Transverse colon (tissue), 4 donors: ENCODE measurements around the gene MRPL32. TPM values are rescaled to one million over a fixed set of nuclear protein-coding genes. Genes with fewer than 3 reads are reported as not detected.
"Not testable (repeated sequence)": the region's sequence is repeated elsewhere in the genome, so short reads cannot be mapped to it uniquely, and the experiment has no call there.

Experiments used
- DNase-seq: peaks from one replicate; pipeline ENCODE4 v3.0.0-alpha.2; 2019
- H3K27ac ChIP-seq, 4 donors: fragments of 200-600 bp; sonication (generic); 2 replicates each; pipeline ENCODE4 v1.5.1; 2016 to 2018; ENCODE audit warnings: inconsistent platforms in 4 of 4
- H3K27me3 ChIP-seq: fragments of 200-600 bp; sonication (generic); 2 replicates; pipeline ENCODE4 v1.5.1; 2017; ENCODE audit warnings: inconsistent platforms
- H3K36me3 ChIP-seq, 4 donors: fragments of 200-600 bp; sonication (generic); 2 replicates each; pipeline ENCODE4 v1.5.1; 2017 to 2019; ENCODE audit warnings: inconsistent platforms in 4 of 4
- H3K4me1 ChIP-seq, 4 donors: fragments of 200-600 bp; sonication (generic); 2 replicates each; pipeline ENCODE4 v1.5.1; 2017 to 2020; ENCODE audit warnings: inconsistent platforms in 4 of 4
- H3K4me3 ChIP-seq, 4 donors: fragments of 200-600 bp; sonication (generic); 1 replicate in 1 of 4; 2 replicates in 3 of 4; pipeline versions ENCODE4 v1.5.1 to v1.6.1; 2017 to 2019; ENCODE audit warnings: inconsistent platforms in 4 of 4
- H3K9me3 ChIP-seq, 2 donors: fragments of 200-600 bp; sonication (generic); 2 replicates each; pipeline ENCODE4 v1.5.1; 2017 to 2019; ENCODE audit warnings: inconsistent platforms in 2 of 2
- CTCF ChIP-seq, 5 experiments: fragments of 200-600 bp in 3 of 5; fragments of 450-650 bp in 2 of 5; sonication (generic) in 3 of 5; IDR thresholded peaks; 1 replicate in 2 of 5; 2 replicates in 3 of 5; pipeline ENCODE4 v1.5.1; 2016 to 2017; ENCODE audit warnings: antibody characterized with exemption in 5 of 5, inconsistent platforms in 3 of 5, mild to moderate bottlenecking in 2 of 5, moderate library complexity in 1 of 5
- EP300 ChIP-seq: sonication (generic); formaldehyde crosslinking; IDR thresholded peaks from one replicate; pipeline ENCODE4 v1.6.1; 2017; ENCODE audit warnings: antibody characterized with exemption, low read depth
- POLR2A ChIP-seq: fragments of 450-650 bp; IDR thresholded peaks from one replicate; pipeline ENCODE4 v1.6.1; 2016; ENCODE audit warnings: antibody characterized with exemption, mild to moderate bottlenecking, moderate library complexity
- POLR2AphosphoS5 ChIP-seq, 3 donors: sonication (generic); formaldehyde crosslinking; IDR thresholded peaks; one replicate each; pipeline ENCODE4 v1.6.1; 2016; ENCODE audit warnings: antibody characterized with exemption in 3 of 3
- WGBS, 2 donors: methylation state at CpG; one replicate each; pipeline ENCODE4 v1.1.5; 2018; ENCODE audit warnings: low coverage in 1 of 2; 5-methylcytosine and 5-hydroxymethylcytosine counted together
- in situ Hi-C, 4 donors: fragments of 200-750 bp; cut with MboI; loops; one replicate each; pipeline versions ENCODE4 v1.15.0 to v1.15.1; 2017; ENCODE audit warnings: low sequenced_read_pairs in 3 of 4, low pct_ligation_motif_present in 1 of 4, low pct_unique_long_range_greater_than_20kb in 1 of 4
- intact Hi-C: fragments of 100-400 bp; cut with DNase I; formaldehyde crosslinking; loops from one replicate; pipeline ENCODE4 v1.15.1; 2023; ENCODE audit warnings: low total_unique reads
- total RNA-seq, 4 donors: library from RNA; depleted of rRNA; stranded (reverse); fragments of >200 nt; gene quantifications; one replicate each; pipeline ENCODE4 v1.1.0, GENCODE V29; 2016

The MRPL32 gene
- 10 to 100 TPM; 22.5 to 49.4 (median 36.4) TPM for total RNA-seq

DNA sequence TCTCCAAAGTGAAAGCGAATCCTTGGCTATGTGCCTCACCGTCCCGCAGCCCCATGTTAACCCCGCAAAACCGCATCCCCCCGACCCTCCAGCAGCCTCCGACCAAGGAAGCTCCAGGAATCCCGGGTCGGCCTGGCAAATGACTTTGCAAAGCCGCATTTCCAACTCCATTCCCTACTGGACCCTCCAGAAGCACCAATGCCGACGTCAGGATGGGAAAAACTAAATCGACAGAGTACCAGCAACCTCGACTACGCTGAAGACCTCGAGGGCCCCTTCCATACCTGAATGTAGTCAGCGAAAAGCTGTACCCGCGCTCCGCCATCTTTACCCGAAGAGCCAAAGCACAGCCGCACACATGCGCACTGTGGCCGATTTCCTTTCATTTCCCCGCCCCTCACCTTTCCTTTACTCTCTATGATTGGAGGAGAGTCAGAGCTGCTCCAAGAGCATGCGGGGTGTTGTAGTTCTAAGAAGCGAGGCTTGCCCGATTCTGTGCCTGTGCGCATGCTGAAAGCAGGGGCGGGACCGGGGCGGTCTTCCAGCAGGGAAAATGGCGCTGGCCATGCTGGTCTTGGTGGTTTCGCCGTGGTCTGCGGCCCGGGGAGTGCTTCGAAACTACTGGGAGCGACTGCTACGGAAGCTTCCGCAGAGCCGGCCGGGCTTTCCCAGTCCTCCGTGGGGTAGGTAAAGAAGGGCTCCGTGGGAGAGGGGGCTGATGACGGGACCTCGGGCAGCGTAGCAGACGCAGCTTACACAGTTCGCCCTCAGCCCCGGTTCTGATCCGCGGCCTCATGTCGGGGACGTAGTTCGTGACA lies at the start of gene MRPL32, which contains the start of gene PSMA2:
Gene MRPL32 (plus strand): TSS at position 543 of the 818 bp plus-strand sequence. CDS start 11 bp downstream, at position 554.
Gene PSMA2 (minus strand): TSS at position 341 of the 818 bp plus-strand sequence. CDS start 16 bp downstream, at position 325.
- WGBS, 2 donors = 0% methylated on average over 56 of the region's 56 CpGs; no CpG with 5 or more reads in 1 of the 2 donors
- Histone ChIP-seq H3K36me3 (peaks cover 0 to 17% (median 8%) of the 10 kb centered on the region in 4 donors), H3K4me3 (peak within 1 kb of the TSS; percentile 72 to 91 (median 88)), H3K27me3 (no peaks in the 10 kb centered on the region), H3K27ac (peak within 1 kb of the TSS; percentile 83 to 91 (median 90)), H3K9me3 (no peaks in the 10 kb centered on the region), H3K4me1 (peaks cover 21 to 55% (median 31%) of the 10 kb centered on the region in 4 donors)
- intact Hi-C loops (no loop called here), in situ Hi-C loops (loop anchor here (10.0 to 25.0 kb wide), 5 partner anchors 323 to 930 kb away; partner anchors contain the start of gene MRPS24 (in 1 of the 4))
- TF ChIP-seq EP300 (no peak), POLR2AphosphoS5 (IDR thresholded peaks at IDR 0.05) (peak; percentile 63 to 82 (median 79)), POLR2A (peak; percentile 66)
- peak; percentile 95 for DNase-seq

DNA sequence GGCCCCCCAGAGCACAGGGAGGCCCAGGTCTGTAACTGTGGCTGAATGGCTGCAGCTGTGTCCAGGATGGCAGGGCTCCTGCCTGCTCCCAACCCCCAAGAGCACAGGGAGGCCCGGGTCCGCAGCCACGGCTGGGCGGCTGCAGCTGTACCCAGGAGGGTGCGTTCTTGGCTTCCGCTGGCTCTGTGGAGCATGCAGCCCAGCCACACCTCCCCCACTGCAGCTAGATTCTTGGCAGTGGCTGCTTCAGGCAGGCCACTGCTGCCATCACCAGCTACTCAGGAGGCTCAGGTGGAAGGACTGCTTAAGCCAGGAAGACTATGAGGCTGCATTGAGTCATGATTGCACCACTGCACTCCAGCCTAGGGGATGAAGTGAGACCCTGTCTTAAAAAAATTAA lies 48.2 kb upstream of the MRPL32 start:
- H3K9me3 ChIP-seq = no peaks in the 10 kb centered on the region
- TF ChIP-seq POLR2AphosphoS5 (IDR thresholded peaks at IDR 0.05) (no peak), POLR2A (no peak), CTCF (IDR thresholded peaks at IDR 0.05) (no peak), EP300 (no peak)
- in situ Hi-C loops (no loop called here), intact Hi-C loops (no loop called here)
- no peak overlapping the region for H3K4me3 ChIP-seq
- 87% methylated on average over 6 of the region's 6 CpGs; no CpG with 5 or more reads in 1 of the 2 donors for WGBS, 2 donors
- no peaks in the 10 kb centered on the region for H3K36me3 ChIP-seq
- no peaks in the 10 kb centered on the region for H3K27me3 ChIP-seq
- peaks cover 0 to 8% (median 4%) of the 10 kb centered on the region in 4 donors for H3K4me1 ChIP-seq
- no peak for DNase-seq
- no peak overlapping the region for H3K27ac ChIP-seq

DNA sequence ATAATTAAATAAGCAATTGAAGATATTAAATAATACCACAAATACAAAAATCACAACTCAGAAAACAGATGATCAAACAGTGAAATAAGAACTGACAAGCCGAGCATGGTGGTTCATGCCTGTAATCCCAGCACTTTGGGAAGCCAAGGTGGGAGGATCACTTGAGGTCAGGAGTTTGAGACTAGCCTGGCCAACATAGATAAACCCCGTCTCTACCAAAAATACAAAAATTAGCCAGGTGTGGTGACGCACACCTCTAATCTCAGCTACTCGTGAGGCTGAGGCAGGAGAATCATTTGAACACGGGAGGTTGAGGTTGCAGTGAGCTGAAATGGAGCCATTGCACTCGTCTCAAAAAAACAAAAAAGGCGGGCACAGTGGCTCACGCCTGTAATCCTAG lies 47.0 kb upstream of the MRPL32 start:
- H3K9me3 ChIP-seq, H3K4me3 ChIP-seq, in situ Hi-C loops, H3K36me3 ChIP-seq, H3K27ac ChIP-seq, H3K27me3 ChIP-seq, DNase-seq, intact Hi-C loops: not testable (repeated sequence)
- H3K4me1 ChIP-seq = peaks cover 0 to 15% (median 5%) of the 10 kb centered on the region in 4 donors
- 86 to 94% methylated on average over 4 to 8 of the region's 8 CpGs for WGBS, 2 donors

DNA sequence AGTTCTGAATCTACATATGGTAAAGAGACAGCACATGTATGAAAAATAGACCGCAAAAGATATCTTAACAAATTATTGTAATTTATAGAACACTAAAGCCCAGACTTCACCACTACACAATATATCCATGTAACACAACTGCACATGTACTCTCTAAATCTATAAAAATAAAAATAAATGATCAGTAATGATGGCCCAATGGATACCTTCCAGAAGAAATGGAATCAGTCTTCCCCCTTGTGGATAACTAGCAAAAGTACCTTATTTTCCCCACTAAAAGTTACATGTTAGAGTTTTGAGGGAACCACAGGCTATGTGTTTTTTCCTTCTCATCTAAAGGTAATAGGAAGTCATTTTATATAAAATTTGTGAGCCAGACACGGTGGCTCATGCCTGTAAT lies 46.0 kb upstream of the MRPL32 start:
- H3K9me3 ChIP-seq = no peaks in the 10 kb centered on the region
- no peak overlapping the region for H3K27ac ChIP-seq
- H3K4me1 ChIP-seq = peaks cover 0 to 15% (median 5%) of the 10 kb centered on the region in 4 donors
- H3K4me3 ChIP-seq = no peak overlapping the region
- intact Hi-C loops = no loop called here
- H3K36me3 ChIP-seq = no peaks in the 10 kb centered on the region
- 68 to 100% methylated on average over 1 to 2 of the region's 2 CpGs for WGBS, 2 donors
- in situ Hi-C loops = no loop called here
- DNase-seq = no peak
- H3K27me3 ChIP-seq = no peaks in the 10 kb centered on the region
- peak in 1 of 5 experiments; percentile 21 for TF ChIP-seq CTCF (IDR thresholded peaks at IDR 0.05)
- TF ChIP-seq POLR2A = no peak
- no peak for TF ChIP-seq POLR2AphosphoS5 (IDR thresholded peaks at IDR 0.05)

DNA sequence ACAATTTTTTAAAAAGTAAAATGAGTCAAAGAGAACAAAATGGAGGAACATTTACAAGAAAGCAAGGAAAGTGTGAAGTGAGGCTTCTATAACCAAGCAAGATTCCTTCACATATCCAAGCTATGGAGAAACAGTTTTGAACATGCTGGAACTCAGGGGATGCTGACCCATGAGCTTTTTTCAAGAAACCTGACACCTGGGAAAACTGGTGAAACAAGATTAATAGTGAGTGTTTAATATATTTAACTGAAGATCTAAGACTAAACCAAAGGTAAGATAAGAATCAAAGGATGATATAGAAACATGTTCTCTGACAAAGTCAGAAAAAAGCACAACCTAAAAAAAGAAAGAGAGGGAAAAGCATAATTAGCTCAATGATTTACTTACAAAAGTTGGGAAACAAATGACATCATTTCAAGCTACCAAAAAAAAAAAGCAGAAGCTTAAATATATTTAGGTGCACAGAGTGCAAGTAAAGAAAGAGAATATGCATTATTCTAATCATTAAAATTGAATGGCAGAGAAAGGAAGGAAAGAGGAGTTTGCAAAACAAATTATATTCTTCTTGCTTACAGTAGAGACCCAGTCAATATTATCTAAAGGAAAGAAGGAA lies 45.2 kb upstream of the MRPL32 start:
- Histone ChIP-seq H3K9me3 (no peaks in the 10 kb centered on the region), H3K4me1 (peaks cover 0 to 15% (median 5%) of the 10 kb centered on the region in 4 donors), H3K27ac (no peak overlapping the region), H3K27me3 (no peaks in the 10 kb centered on the region), H3K36me3 (no peaks in the 10 kb centered on the region), H3K4me3 (no peak overlapping the region)
- intact Hi-C loops (no loop called here), in situ Hi-C loops (no loop called here)
- DNase-seq = no peak
- TF ChIP-seq EP300 = no peak
- TF ChIP-seq POLR2A = no peak
- TF ChIP-seq CTCF (IDR thresholded peaks at IDR 0.05) = no peak
- no peak for TF ChIP-seq POLR2AphosphoS5 (IDR thresholded peaks at IDR 0.05)
